NCI-H2227 (cell line): ENCODE data around the gene OR4C46.
"Not testable (repeated sequence)": the region's sequence is repeated elsewhere in the genome, so short reads cannot be mapped to it uniquely, and the experiment has no call there.

Experiments
- DNase-seq: peaks from one replicate; lab custom pipeline; 2025; ENCODE audit not compliant: unreplicated experiment; lab: John Stamatoyannopoulos, UW

OR4C46 gene

GRCh38 chr11:54603898-54604297 lies at the start of gene OR4C46:
TSS of gene OR4C46 (minus strand) at chr11:54603998. CDS start at chr11:54603998, 0 bp downstream.
- DNase-seq = no peak

GRCh38 chr11:54645606-54646005 lies 41.8 kb upstream of the OR4C46 start:
- not testable (repeated sequence) for DNase-seq

GRCh38 chr11:54561439-54561838 lies 42.4 kb downstream of the OR4C46 start:
- DNase-seq = not testable (repeated sequence)

GRCh38 chr11:54558919-54559318 lies 44.9 kb downstream of the OR4C46 start:
- DNase-seq = no peak

- DNase-seq = no peak
These were observed 45.4 kb downstream of the OR4C46 start for GRCh38 chr11:54558407-54558806.
